K562 (cell line): Measurements from ENCODE around the gene ATXN7L2. TPM values are rescaled to one million over a fixed set of nuclear protein-coding genes. Genes with fewer than 3 reads are reported as not detected.

ENCODE experiments used
- AFF1 ChIP-seq, 2 experiments: fragments of 450-650 bp; IDR thresholded peaks; 2 replicates each; pipeline ENCODE4 v1.6.1; 2018; ENCODE audit warnings: mild to moderate bottlenecking in 2 of 2, low read depth in 1 of 2; ENCODE audit not compliant: partially characterized antibody in 2 of 2
- E2F4 ChIP-seq: sonication (generic); formaldehyde crosslinking; IDR thresholded peaks from 2 replicates; pipeline ENCODE4 v1.8.0; 2022; ENCODE audit warnings: mild to moderate bottlenecking, low read depth, missing genetic modification reagents
- ELK3 ChIP-seq: fragments of 450-650 bp; formaldehyde crosslinking; IDR thresholded peaks from 2 replicates; pipeline ENCODE4 v1.4.0; 2020; ENCODE audit warnings: mild to moderate bottlenecking
- GTF2A2 ChIP-seq: IDR thresholded peaks from 2 replicates; pipeline ENCODE4 v1.6.1; 2016; ENCODE audit warnings: mild to moderate bottlenecking, missing genetic modification characterization, missing compliant biosample characterization
- HDGF ChIP-seq: fragments of 450-650 bp; IDR thresholded peaks from 2 replicates; pipeline ENCODE4 v1.6.1; 2016
- HES1 ChIP-seq: fragments of 450-650 bp; IDR thresholded peaks from 2 replicates; pipeline ENCODE4 v1.6.1; 2016; ENCODE audit warnings: low read depth, mild to moderate bottlenecking, moderate library complexity
- HIVEP1 ChIP-seq: fragments of 250-450 bp; sonication (Bioruptor Pico); IDR thresholded peaks from 2 replicates; pipeline ENCODE4 v1.4.0; 2020; ENCODE audit warnings: mild to moderate bottlenecking
- MEF2A ChIP-seq: IDR thresholded peaks from 2 replicates; pipeline ENCODE4 v1.6.1; 2011; ENCODE audit warnings: low read depth, mild to moderate bottlenecking, low read length, moderate library complexity; ENCODE audit not compliant: control insufficient read depth
- NR2F6 ChIP-seq: fragments of 450-650 bp; formaldehyde crosslinking; IDR thresholded peaks from 2 replicates; pipeline ENCODE4 v1.4.0; 2020; ENCODE audit warnings: mild to moderate bottlenecking
- PCBP1 ChIP-seq: fragments of 200-400 bp; formaldehyde crosslinking; IDR thresholded peaks from 2 replicates; pipeline ENCODE4 v1.6.1; 2018; ENCODE audit warnings: mild to moderate bottlenecking, low read depth, low read length; ENCODE audit not compliant: poor library complexity, severe bottlenecking
- POLR2A ChIP-seq: fragments of 450-650 bp; conservative IDR thresholded peaks from 2 replicates; pipeline ENCODE4 v1.6.1; 2016
- SMARCA4 ChIP-seq: fragments of 450-650 bp; IDR thresholded peaks from 2 replicates; pipeline ENCODE4 v1.6.1; 2016
- YBX1 ChIP-seq: fragments of 450-650 bp; IDR thresholded peaks from 2 replicates; pipeline ENCODE4 v1.7.1; 2016; ENCODE audit warnings: mild to moderate bottlenecking
- ZNF124 ChIP-seq: sonication (generic); formaldehyde crosslinking; IDR thresholded peaks from 2 replicates; pipeline ENCODE4 v1.8.1; 2022; ENCODE audit warnings: missing genetic modification reagents
- ZNF507 ChIP-seq: conservative IDR thresholded peaks from 2 replicates; pipeline ENCODE4 v1.6.1; 2017; ENCODE audit warnings: missing genetic modification characterization, missing compliant biosample characterization
- ZNF707 ChIP-seq: fragments of 250-450 bp; sonication (Bioruptor Pico); conservative IDR thresholded peaks from 2 replicates; pipeline ENCODE4 v1.8.0; 2022; ENCODE audit warnings: inconsistent platforms, mild to moderate bottlenecking, moderate library complexity
- polyA plus RNA-seq, 8 experiments: library from polyadenylated mRNA; depleted of rRNA in 4 of 8; stranded (reverse) in 5 of 8; unstranded in 3 of 8; fragments of >200 nt; fragmentation: Nextera tagmentation in 2 of 8; fragmentation: Illumina TruSeq in 1 of 8; extraction: Ambion mirVana in 2 of 8; extraction: Trizol in 1 of 8; gene quantifications; 2 replicates each; pipeline versions ENCODE4 v1.2.1 to v1.2.3, GENCODE V29; 2011 to 2014; ENCODE audit warnings: inconsistent platforms in 1 of 8, missing spikeins in 1 of 8
- total RNA-seq, 7 experiments: library from RNA; depleted of rRNA in 6 of 7; stranded (reverse); fragments of >200 nt in 6 of 7; fragmentation: Illumina TruSeq in 2 of 7; extraction: Trizol in 2 of 7; gene quantifications; 2 replicates each; pipeline versions ENCODE4 v1.2.1 to v1.2.3, GENCODE V29; 2011 to 2021; ENCODE audit warnings: low replicate concordance in 1 of 7

Gene ATXN7L2
- total and polyA plus RNA-seq, 9 of the 15 experiments (the other 6 are each of a cell fraction or from before 2014, with no cell fraction given), result 0.21 to 10.4 (median 5.8) TPM

GRCh38 chr1:109509176-109510134 lies 25.8 kb downstream of the ATXN7L2 start, which contains the start of gene AMIGO1 (continued):
- no peak for TF ChIP-seq PCBP1
- TF ChIP-seq YBX1, result no peak
- no peak for TF ChIP-seq HES1
- no peak for TF ChIP-seq ZNF124 (CRISPR knock-in tag)
- TF ChIP-seq AFF1 (IDR thresholded peaks at IDR 0.05; ENCODE audit: low read depth in 1 of 2, partially characterized antibody in 2 of 2), result no peak
- TF ChIP-seq E2F4 (CRISPR knock-in tag), result no peak
- TF ChIP-seq SMARCA4, result no peak
- TF ChIP-seq ZNF507 (tag), result no peak
- TF ChIP-seq MEF2A, result no peak
- TF ChIP-seq GTF2A2, result no peak
- no peak for TF ChIP-seq HIVEP1
- TF ChIP-seq POLR2A, result no peak
- TF ChIP-seq ELK3 (CRISPR knock-in tag), result no peak
- TF ChIP-seq ZNF707 (CRISPR knock-in tag), result no peak
- no peak for TF ChIP-seq HDGF
- TF ChIP-seq NR2F6 (CRISPR knock-in tag), result no peak
